ENCODE data around the gene NOS3. TPM values are rescaled to one million over a fixed set of nuclear protein-coding genes. Genes with fewer than 3 reads are reported as not detected.
A peak's percentile ranks its signal among the peaks of the same experiment; 100 is the strongest.

Gene NOS3
- total and polyA plus RNA-seq, 9 of the 15 experiments (the other 6 are each of a cell fraction or from before 2014, with no cell fraction given): 1.1 to 121 (median 23.6) TPM

- 0 out of 2 replicates have a peak, but pooled peaks have one; percentile 54 for TF ChIP-seq FOXP1 (CRISPR knock-in tag; IDR thresholded peaks at IDR 0.05)
- TF ChIP-seq NCOR1 (IDR thresholded peaks at IDR 0.05): no peak
- TF ChIP-seq SUPT5H (IDR thresholded peaks at IDR 0.05): peak; percentile 74
- no peak for TF ChIP-seq PTTG1 (tag; IDR thresholded peaks at IDR 0.05; ENCODE audit: low read depth)
- no peak for TF ChIP-seq STAG1 (CRISPR knock-in tag; IDR thresholded peaks at IDR 0.05; ENCODE audit: borderline replicate concordance)
- no peak for TF ChIP-seq FOXA1 (IDR thresholded peaks at IDR 0.05; ENCODE audit: borderline replicate concordance)
- TF ChIP-seq IRF2 (CRISPR knock-in tag; IDR thresholded peaks at IDR 0.05): no peak
- TF ChIP-seq GTF2F1 (IDR thresholded peaks at IDR 0.05; ENCODE audit: low read depth, low read length): peak; percentile 53; the same call in 1 of the 2 replicates
- TF ChIP-seq ZNF707 (CRISPR knock-in tag; conservative IDR thresholded peaks at IDR 0.05): no peak
- TF ChIP-seq NR0B1 (IDR thresholded peaks at IDR 0.05; ENCODE audit: partially characterized antibody): no peak
- TF ChIP-seq GTF2A2 (tag; IDR thresholded peaks at IDR 0.05): no peak
- no peak for TF ChIP-seq ETV6 (IDR thresholded peaks at IDR 0.05; ENCODE audit: borderline replicate concordance in 1 of 2, low read depth in 2 of 2, low read length in 1 of 2)
- TF ChIP-seq ETV6 (CRISPR knock-in tag; IDR thresholded peaks at IDR 0.05; ENCODE audit: borderline replicate concordance): no peak
- TF ChIP-seq KDM2B (CRISPR knock-in tag; IDR thresholded peaks at IDR 0.05): peak; percentile 97
- TF ChIP-seq KLF6 (CRISPR knock-in tag; IDR thresholded peaks at IDR 0.05; ENCODE audit: borderline replicate concordance): no peak
- TF ChIP-seq, protein P1, sequence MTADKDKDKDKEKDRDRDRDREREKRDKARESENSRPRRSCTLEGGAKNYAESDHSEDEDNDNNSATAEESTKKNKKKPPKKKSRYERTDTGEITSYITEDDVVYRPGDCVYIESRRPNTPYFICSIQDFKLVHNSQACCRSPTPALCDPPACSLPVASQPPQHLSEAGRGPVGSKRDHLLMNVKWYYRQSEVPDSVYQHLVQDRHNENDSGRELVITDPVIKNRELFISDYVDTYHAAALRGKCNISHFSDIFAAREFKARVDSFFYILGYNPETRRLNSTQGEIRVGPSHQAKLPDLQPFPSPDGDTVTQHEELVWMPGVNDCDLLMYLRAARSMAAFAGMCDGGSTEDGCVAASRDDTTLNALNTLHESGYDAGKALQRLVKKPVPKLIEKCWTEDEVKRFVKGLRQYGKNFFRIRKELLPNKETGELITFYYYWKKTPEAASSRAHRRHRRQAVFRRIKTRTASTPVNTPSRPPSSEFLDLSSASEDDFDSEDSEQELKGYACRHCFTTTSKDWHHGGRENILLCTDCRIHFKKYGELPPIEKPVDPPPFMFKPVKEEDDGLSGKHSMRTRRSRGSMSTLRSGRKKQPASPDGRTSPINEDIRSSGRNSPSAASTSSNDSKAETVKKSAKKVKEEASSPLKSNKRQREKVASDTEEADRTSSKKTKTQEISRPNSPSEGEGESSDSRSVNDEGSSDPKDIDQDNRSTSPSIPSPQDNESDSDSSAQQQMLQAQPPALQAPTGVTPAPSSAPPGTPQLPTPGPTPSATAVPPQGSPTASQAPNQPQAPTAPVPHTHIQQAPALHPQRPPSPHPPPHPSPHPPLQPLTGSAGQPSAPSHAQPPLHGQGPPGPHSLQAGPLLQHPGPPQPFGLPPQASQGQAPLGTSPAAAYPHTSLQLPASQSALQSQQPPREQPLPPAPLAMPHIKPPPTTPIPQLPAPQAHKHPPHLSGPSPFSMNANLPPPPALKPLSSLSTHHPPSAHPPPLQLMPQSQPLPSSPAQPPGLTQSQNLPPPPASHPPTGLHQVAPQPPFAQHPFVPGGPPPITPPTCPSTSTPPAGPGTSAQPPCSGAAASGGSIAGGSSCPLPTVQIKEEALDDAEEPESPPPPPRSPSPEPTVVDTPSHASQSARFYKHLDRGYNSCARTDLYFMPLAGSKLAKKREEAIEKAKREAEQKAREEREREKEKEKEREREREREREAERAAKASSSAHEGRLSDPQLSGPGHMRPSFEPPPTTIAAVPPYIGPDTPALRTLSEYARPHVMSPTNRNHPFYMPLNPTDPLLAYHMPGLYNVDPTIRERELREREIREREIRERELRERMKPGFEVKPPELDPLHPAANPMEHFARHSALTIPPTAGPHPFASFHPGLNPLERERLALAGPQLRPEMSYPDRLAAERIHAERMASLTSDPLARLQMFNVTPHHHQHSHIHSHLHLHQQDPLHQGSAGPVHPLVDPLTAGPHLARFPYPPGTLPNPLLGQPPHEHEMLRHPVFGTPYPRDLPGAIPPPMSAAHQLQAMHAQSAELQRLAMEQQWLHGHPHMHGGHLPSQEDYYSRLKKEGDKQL (CRISPR knock-in tag; IDR thresholded peaks at IDR 0.05; ENCODE audit: borderline replicate concordance): no peak
- no peak for TF ChIP-seq MEF2D (tag; conservative IDR thresholded peaks at IDR 0.05; ENCODE audit: low read depth)
- no peak for TF ChIP-seq RBM39 (optimal IDR thresholded peaks at IDR 0.05; ENCODE audit: low read depth, low read length)
- peak; percentile 70; the same call in 1 of the 2 replicates for TF ChIP-seq HLTF (IDR thresholded peaks at IDR 0.05)
- peak; percentile 91 to 93 for TF ChIP-seq NRF1 (conservative IDR thresholded peaks at IDR 0.05 in 1 of 2, IDR thresholded peaks at IDR 0.05 in 1 of 2)
- TF ChIP-seq ASH1L (IDR thresholded peaks at IDR 0.05; ENCODE audit: borderline replicate concordance, low read depth, partially characterized antibody): no peak
These were observed 16.1 kb upstream of the NOS3 start (continued) for GRCh38 chr7:150974468-150975391.

Measured in K562 (cell line).